DOHH2 (cell line): Measurements from ENCODE around the gene RCOR1.

ENCODE experiments used
- CTCF ChIP-seq: fragments of 200-600 bp; sonication (generic); IDR thresholded peaks from one replicate; pipeline ENCODE4 v1.5.1; 2014; ENCODE audit warnings: antibody characterized with exemption, mild to moderate bottlenecking, low read depth, low read length; ENCODE audit not compliant: poor library complexity, severe bottlenecking
- EZH2phosphoT487 ChIP-seq: fragments of 200-600 bp; sonication (generic); IDR thresholded peaks from 2 replicates; pipeline ENCODE4 v1.6.1; 2017; ENCODE audit warnings: borderline replicate concordance, mild to moderate bottlenecking, antibody characterized with exemption, low read length, moderate library complexity, mixed read lengths

- TF ChIP-seq CTCF (no peak), EZH2phosphoT487 (no peak)
Observed at GRCh38 chr14:102728501-102728900, 136.1 kb downstream of the RCOR1 start.
